ENCODE data around the gene LRRTM1. TPM values are rescaled to one million over a fixed set of nuclear protein-coding genes. Genes with fewer than 3 reads are reported as not detected.

The LRRTM1 gene
- total RNA-seq, result not detected in 2 replicates

- DNase-seq (ENCODE audit: low read depth in 2 of 2), result no peak
These were observed at the start of gene LRRTM1 for GRCh38 chr2:80303909-80304837. Gene LRRTM1 (minus strand): TSS chr2:80304752. CDS start chr2:80303819, 933 bp downstream.

GRCh38 chr2:80351231-80351630 is 46.7 kb upstream of the LRRTM1 start:
- DNase-seq (ENCODE audit: low read depth in 2 of 2), result no peak

GRCh38 chr2:80348953-80349352 is 44.4 kb upstream of the LRRTM1 start:
- DNase-seq (ENCODE audit: low read depth in 2 of 2), result no peak

GRCh38 chr2:80348078-80348477 is 43.5 kb upstream of the LRRTM1 start:
- no peak for DNase-seq (ENCODE audit: low read depth in 2 of 2)

- DNase-seq (ENCODE audit: low read depth in 2 of 2), result no peak
These were observed 35.5 kb upstream of the LRRTM1 start for GRCh38 chr2:80340022-80340421.

- no peak for DNase-seq (ENCODE audit: low read depth in 2 of 2)
These were observed 34.2 kb upstream of the LRRTM1 start for GRCh38 chr2:80338794-80339193.

GRCh38 chr2:80335411-80335810 is 30.9 kb upstream of the LRRTM1 start:
- DNase-seq (ENCODE audit: low read depth in 2 of 2), result no peak

- DNase-seq (ENCODE audit: low read depth in 2 of 2), result no peak
These were observed 29.3 kb upstream of the LRRTM1 start for GRCh38 chr2:80333886-80334285.

- no peak for DNase-seq (ENCODE audit: low read depth in 2 of 2)
These were observed 26.2 kb upstream of the LRRTM1 start for GRCh38 chr2:80330527-80331450.

- no peak for DNase-seq (ENCODE audit: low read depth in 2 of 2)
These were observed 24.9 kb upstream of the LRRTM1 start for GRCh38 chr2:80329491-80329890.

GRCh38 chr2:80328159-80328571 is 23.6 kb upstream of the LRRTM1 start:
- DNase-seq (ENCODE audit: low read depth in 2 of 2), result no peak

GRCh38 chr2:80326861-80327260 is 22.3 kb upstream of the LRRTM1 start:
- no peak for DNase-seq (ENCODE audit: low read depth in 2 of 2)

GRCh38 chr2:80326214-80326613 is 21.7 kb upstream of the LRRTM1 start:
- DNase-seq (ENCODE audit: low read depth in 2 of 2), result peak; percentile 28 to 39

GRCh38 chr2:80324525-80324924 is 20.0 kb upstream of the LRRTM1 start:
- DNase-seq (ENCODE audit: low read depth in 2 of 2), result no peak

GRCh38 chr2:80323610-80324009 is 19.1 kb upstream of the LRRTM1 start:
- DNase-seq (ENCODE audit: low read depth in 2 of 2), result no peak

GRCh38 chr2:80322958-80323357 is 18.4 kb upstream of the LRRTM1 start:
- no peak for DNase-seq (ENCODE audit: low read depth in 2 of 2)

- no peak for DNase-seq (ENCODE audit: low read depth in 2 of 2)
These were observed 17.9 kb upstream of the LRRTM1 start for GRCh38 chr2:80322311-80322920.

- DNase-seq (ENCODE audit: low read depth in 2 of 2), result no peak
These were observed 7.8 kb upstream of the LRRTM1 start for GRCh38 chr2:80312282-80312839.

- DNase-seq (ENCODE audit: low read depth in 2 of 2), result no peak
These were observed 6.8 kb upstream of the LRRTM1 start for GRCh38 chr2:80311304-80311703.

- no peak for DNase-seq (ENCODE audit: low read depth in 2 of 2)
These were observed 1.3 kb downstream of the LRRTM1 start for GRCh38 chr2:80303006-80303908.
